Measurements from ENCODE around the gene PRR16. TPM values are rescaled to one million over a fixed set of nuclear protein-coding genes. Genes with fewer than 3 reads are reported as not detected.
"Not testable (repeated sequence)": the region's sequence is repeated elsewhere in the genome, so short reads cannot be mapped to it uniquely, and the experiment has no call there.

Gene PRR16
- polyA plus RNA-seq (ENCODE audit: low read depth in 6 of 6), result under 1 TPM in 2 of 6 donors, not detected in 4; 0.14 to 0.29 TPM

GRCh38 chr5:120463991-120464626, at the start of gene PRR16:
TSS of gene PRR16 (plus strand) at chr5:120464300.
- ATAC-seq (ENCODE audit: low read depth in 2 of 2) (peak; percentile 80 to 81), DNase-seq (peak; percentile 51)
- Mint-ChIP-seq H3K27me3 (peaks cover 26 to 36% (median 33%) of the 10 kb centered on the region in 3 donors), H3K36me3 (no peaks in the 10 kb centered on the region), H3K9me3 (no peaks in the 10 kb centered on the region), H3K27ac (peak within 1 kb of the TSS; percentile 65 to 92 (median 80)), H3K4me3 (peak within 1 kb of the TSS; percentile 77 to 93 (median 88)), H3K4me1 (peaks cover 24 to 33% (median 28%) of the 10 kb centered on the region in 3 donors)

GRCh38 chr5:120415985-120416384, 48.1 kb upstream of the PRR16 start:
- Mint-ChIP-seq H3K36me3 (no peaks in the 10 kb centered on the region), H3K9me3 (peaks cover 0 to 3% (median 0%) of the 10 kb centered on the region in 7 donors), H3K27ac (no peak overlapping the region), H3K4me1 (no peaks in the 10 kb centered on the region), H3K4me3 (no peak overlapping the region), H3K27me3 (no peaks in the 10 kb centered on the region)
- ATAC-seq (ENCODE audit: low read depth in 2 of 2) (no peak), DNase-seq (no peak)

GRCh38 chr5:120419127-120419526, 45.0 kb upstream of the PRR16 start:
- Mint-ChIP-seq H3K27me3 (no peaks in the 10 kb centered on the region), H3K4me3 (no peak overlapping the region), H3K9me3 (peaks cover 0 to 2% (median 0%) of the 10 kb centered on the region in 7 donors), H3K36me3 (no peaks in the 10 kb centered on the region), H3K4me1 (no peaks in the 10 kb centered on the region), H3K27ac (no peak overlapping the region)
- ATAC-seq (ENCODE audit: low read depth in 2 of 2) (no peak), DNase-seq (no peak)

- H3K4me1 Mint-ChIP-seq; ATAC-seq (ENCODE audit: low read depth in 2 of 2); H3K4me3 Mint-ChIP-seq; DNase-seq; H3K27ac Mint-ChIP-seq: not testable (repeated sequence)
- Mint-ChIP-seq H3K36me3 (peaks cover 4 to 14% of the 10 kb centered on the region in 2 donors), H3K9me3 (peaks cover 15 to 29% (median 18%) of the 10 kb centered on the region in 7 donors), H3K27me3 (peaks cover 4 to 16% (median 10%) of the 10 kb centered on the region in 3 donors)
These were observed 37.3 kb upstream of the PRR16 start for GRCh38 chr5:120426633-120427275.

GRCh38 chr5:120430572-120430971, 33.5 kb upstream of the PRR16 start:
- Mint-ChIP-seq H3K27me3 (peaks cover 4 to 16% (median 10%) of the 10 kb centered on the region in 3 donors), H3K9me3 (peaks cover 13 to 29% (median 16%) of the 10 kb centered on the region in 7 donors), H3K4me3 (no peak overlapping the region), H3K4me1 (no peaks in the 10 kb centered on the region), H3K27ac (no peak overlapping the region), H3K36me3 (peaks cover 4 to 14% of the 10 kb centered on the region in 2 donors)
- ATAC-seq (ENCODE audit: low read depth in 2 of 2) (no peak), DNase-seq (no peak)

- ATAC-seq (ENCODE audit: low read depth in 2 of 2) (no peak), DNase-seq (no peak)
- Mint-ChIP-seq H3K9me3 (peaks cover 12 to 29% (median 17%) of the 10 kb centered on the region in 7 donors), H3K4me1 (no peaks in the 10 kb centered on the region), H3K4me3 (no peak overlapping the region), H3K36me3 (peaks cover 4 to 14% of the 10 kb centered on the region in 2 donors), H3K27ac (no peak overlapping the region), H3K27me3 (peaks cover 0 to 22% (median 10%) of the 10 kb centered on the region in 3 donors)
These were observed 31.2 kb upstream of the PRR16 start for GRCh38 chr5:120432861-120433260.

GRCh38 chr5:120435129-120435528, 29.0 kb upstream of the PRR16 start:
- DNase-seq, result no peak
- Mint-ChIP-seq H3K27ac (no peak overlapping the region), H3K36me3 (peaks cover 4 to 12% of the 10 kb centered on the region in 2 donors), H3K27me3 (peaks cover 0 to 22% (median 10%) of the 10 kb centered on the region in 3 donors), H3K4me3 (no peak overlapping the region), H3K4me1 (no peaks in the 10 kb centered on the region), H3K9me3 (peaks cover 7 to 14% (median 11%) of the 10 kb centered on the region in 7 donors)
- no peak for ATAC-seq (ENCODE audit: low read depth in 2 of 2)

- no peak overlapping the region for H3K27ac Mint-ChIP-seq
- H3K9me3 Mint-ChIP-seq, result peaks cover 0 to 3% (median 0%) of the 10 kb centered on the region in 7 donors
- H3K27me3 Mint-ChIP-seq, result peaks cover 0 to 6% (median under 1%) of the 10 kb centered on the region in 3 donors
- DNase-seq (no peak), ATAC-seq (ENCODE audit: low read depth in 2 of 2) (no peak)
- no peak overlapping the region for H3K4me3 Mint-ChIP-seq
- H3K36me3 Mint-ChIP-seq, result no peaks in the 10 kb centered on the region
- H3K4me1 Mint-ChIP-seq, result no peaks in the 10 kb centered on the region
These were observed 27.1 kb upstream of the PRR16 start for GRCh38 chr5:120436996-120437395.

- Mint-ChIP-seq H3K4me1 (no peaks in the 10 kb centered on the region), H3K9me3 (no peaks in the 10 kb centered on the region), H3K4me3 (no peak overlapping the region), H3K27ac (no peak overlapping the region), H3K36me3 (no peaks in the 10 kb centered on the region), H3K27me3 (peaks cover 0 to 11% (median 5%) of the 10 kb centered on the region in 3 donors)
- DNase-seq (no peak), ATAC-seq (ENCODE audit: low read depth in 2 of 2) (no peak)
These were observed 21.4 kb upstream of the PRR16 start for GRCh38 chr5:120442694-120443093.

GRCh38 chr5:120443607-120444006, 20.5 kb upstream of the PRR16 start:
- ATAC-seq (ENCODE audit: low read depth in 2 of 2), result no peak
- DNase-seq, result no peak
- Mint-ChIP-seq H3K36me3 (no peaks in the 10 kb centered on the region), H3K27me3 (peaks cover 0 to 11% (median 5%) of the 10 kb centered on the region in 3 donors), H3K9me3 (no peaks in the 10 kb centered on the region), H3K27ac (no peak overlapping the region), H3K4me1 (no peaks in the 10 kb centered on the region), H3K4me3 (no peak overlapping the region)

- no peak for DNase-seq
- no peaks in the 10 kb centered on the region for H3K9me3 Mint-ChIP-seq
These were observed 18.0 kb upstream of the PRR16 start for GRCh38 chr5:120446068-120446492.

GRCh38 chr5:120446901-120447300, 17.2 kb upstream of the PRR16 start:
- ATAC-seq (ENCODE audit: low read depth in 2 of 2) (no peak), DNase-seq (no peak)
- Mint-ChIP-seq H3K27ac (no peak overlapping the region), H3K9me3 (no peaks in the 10 kb centered on the region), H3K4me3 (no peak overlapping the region), H3K27me3 (peaks cover 5 to 19% (median 8%) of the 10 kb centered on the region in 3 donors), H3K4me1 (no peaks in the 10 kb centered on the region), H3K36me3 (no peaks in the 10 kb centered on the region)

More at GRCh38 chr5:120446068-120446492, 18.0 kb upstream of the PRR16 start:
- no peaks in the 10 kb centered on the region for H3K36me3 Mint-ChIP-seq
- H3K27ac Mint-ChIP-seq, result no peak overlapping the region
- H3K4me3 Mint-ChIP-seq, result no peak overlapping the region
- no peaks in the 10 kb centered on the region for H3K4me1 Mint-ChIP-seq
- peaks cover 5 to 17% (median 6%) of the 10 kb centered on the region in 3 donors for H3K27me3 Mint-ChIP-seq
- ATAC-seq (ENCODE audit: low read depth in 2 of 2), result no peak

GRCh38 chr5:120447706-120448239, 16.3 kb upstream of the PRR16 start:
- H3K27me3 Mint-ChIP-seq, result peaks cover 0 to 23% (median 8%) of the 10 kb centered on the region in 3 donors
- no peak for ATAC-seq (ENCODE audit: low read depth in 2 of 2)
- H3K4me1 Mint-ChIP-seq, result no peaks in the 10 kb centered on the region
- H3K27ac Mint-ChIP-seq, result no peak overlapping the region
- no peaks in the 10 kb centered on the region for H3K36me3 Mint-ChIP-seq
- no peak for DNase-seq
- no peaks in the 10 kb centered on the region for H3K9me3 Mint-ChIP-seq
- H3K4me3 Mint-ChIP-seq, result no peak overlapping the region

GRCh38 chr5:120449501-120449900, 14.6 kb upstream of the PRR16 start:
- H3K36me3 Mint-ChIP-seq, result no peaks in the 10 kb centered on the region
- no peaks in the 10 kb centered on the region for H3K4me1 Mint-ChIP-seq
- no peaks in the 10 kb centered on the region for H3K9me3 Mint-ChIP-seq
- DNase-seq (no peak), ATAC-seq (ENCODE audit: low read depth in 2 of 2) (no peak)
- H3K27me3 Mint-ChIP-seq, result peaks cover 0 to 23% (median 8%) of the 10 kb centered on the region in 3 donors
- H3K4me3 Mint-ChIP-seq, result no peak overlapping the region
- H3K27ac Mint-ChIP-seq, result peak overlapping the region in 1 of 6 donors; percentile 33

Measured in naive B cell (primary cell).